ENCODE results near the gene TBX4. TPM values are rescaled to one million over a fixed set of nuclear protein-coding genes. Genes with fewer than 3 reads are reported as not detected.

TBX4 gene
- total RNA-seq, 4 donors from 2014 or later = 1.1 to 4.7 TPM; not detected in 2

- no peak for TF ChIP-seq CTCF (IDR thresholded peaks at IDR 0.05; ENCODE audit: low read depth)
These were observed 31.4 kb upstream of the TBX4 start for GRCh38 chr17:61420745-61421398.

GRCh38 chr17:61421460-61421859, 30.8 kb upstream of the TBX4 start:
- TF ChIP-seq CTCF (IDR thresholded peaks at IDR 0.05; ENCODE audit: low read depth) = no peak

- TF ChIP-seq CTCF (IDR thresholded peaks at IDR 0.05; ENCODE audit: low read depth) = peak; percentile 43
These were observed 30.0 kb upstream of the TBX4 start for GRCh38 chr17:61422116-61422799.

GRCh38 chr17:61422869-61423268, 29.4 kb upstream of the TBX4 start:
- TF ChIP-seq CTCF (IDR thresholded peaks at IDR 0.05; ENCODE audit: low read depth) = no peak

DNA sequence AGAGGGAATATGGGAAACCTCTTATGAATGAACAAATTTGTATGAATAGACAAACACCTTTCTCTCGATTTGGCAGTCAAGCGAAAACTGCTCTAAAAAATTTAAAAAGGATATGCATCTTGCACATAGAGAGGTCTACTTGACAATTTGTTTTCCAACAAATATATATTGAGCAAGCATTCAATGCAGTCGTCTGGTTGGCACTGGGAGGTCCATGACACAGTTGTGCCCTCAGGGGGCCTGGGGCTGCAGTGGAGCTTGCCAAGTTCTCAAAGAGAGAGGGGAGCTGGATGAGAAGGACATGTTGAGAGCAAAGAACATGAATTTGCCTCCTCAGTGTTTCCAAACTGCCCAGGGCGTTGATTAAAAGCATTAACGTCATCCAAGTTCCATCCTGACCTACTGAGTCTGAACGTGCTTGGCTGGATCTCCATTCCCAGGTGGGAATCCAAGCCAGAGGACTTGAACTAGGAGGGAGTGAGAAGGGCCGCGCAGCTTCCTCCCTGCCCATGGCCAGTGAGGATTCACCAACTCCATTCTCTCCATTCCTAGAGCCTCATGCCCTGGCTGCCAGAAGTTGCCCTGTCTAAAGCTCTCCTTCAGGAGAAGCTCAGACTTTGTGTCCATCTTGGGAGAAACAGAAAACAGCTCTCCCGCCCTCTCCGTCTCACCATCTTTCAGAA, 28.1 kb upstream of the TBX4 start:
- peak; percentile 94 for TF ChIP-seq CTCF (IDR thresholded peaks at IDR 0.05; ENCODE audit: low read depth)

DNA sequence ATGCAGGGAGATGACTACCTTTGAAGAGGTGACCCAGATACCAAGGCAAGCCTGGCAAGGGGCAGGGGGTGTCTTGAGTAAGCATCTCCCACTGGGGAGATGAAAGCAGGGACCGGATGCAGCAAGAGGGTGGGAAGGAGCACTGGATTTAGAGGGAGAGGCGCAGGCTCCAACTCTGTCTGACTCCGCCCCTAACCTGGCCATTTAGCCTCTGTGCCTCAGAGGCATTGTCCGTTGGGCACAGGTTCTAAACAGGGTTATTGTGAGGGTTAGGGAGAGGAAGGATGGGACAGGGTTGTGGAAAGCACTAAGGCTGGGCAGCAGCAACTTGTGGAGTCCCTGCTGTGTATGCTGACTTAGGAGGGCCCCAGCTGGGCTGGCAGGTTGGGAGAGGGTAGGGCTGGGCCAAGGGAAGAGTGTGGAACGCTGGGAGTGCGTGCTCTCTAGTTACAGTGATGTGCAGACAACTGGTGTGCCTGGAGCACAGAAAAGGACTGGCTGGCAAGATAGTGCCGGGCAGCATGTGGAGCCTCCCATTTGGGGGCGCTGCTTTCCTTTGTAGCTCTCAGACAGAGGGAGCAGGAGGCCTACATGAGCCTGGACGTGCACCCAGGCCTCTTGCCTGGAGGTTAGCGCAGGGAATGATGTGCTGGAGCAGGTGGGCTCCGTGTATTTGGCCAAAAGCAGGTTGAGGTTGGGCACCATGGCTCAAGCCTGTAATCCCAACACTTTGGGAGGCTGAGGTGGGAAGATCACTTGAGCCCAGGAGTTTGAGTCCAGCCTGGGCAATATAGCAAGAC, 26.3 kb upstream of the TBX4 start:
- no peak for TF ChIP-seq CTCF (IDR thresholded peaks at IDR 0.05; ENCODE audit: low read depth)
